Mesothelial cell of epicardium (in vitro differentiated cells): Measurements from ENCODE around the gene GMDS. TPM values are rescaled to one million over a fixed set of nuclear protein-coding genes. Genes with fewer than 3 reads are reported as not detected.

Source experiments
- DNase-seq, 2 experiments: peaks; one replicate each; pipeline ENCODE4 v3.0.0; 2021; ENCODE audit warnings: low spot score in 2 of 2; ENCODE audit not compliant: unreplicated experiment in 2 of 2
- H3K27ac Mint-ChIP-seq: 2 replicates; pipeline ENCODE4 v1.8.0; 2021; ENCODE audit warnings: mixed read lengths
- H3K27me3 Mint-ChIP-seq: 2 replicates; pipeline ENCODE4 v1.8.0; 2021; ENCODE audit warnings: low read depth, mixed read lengths
- H3K36me3 Mint-ChIP-seq: 2 replicates; pipeline ENCODE4 v1.8.0; 2021; ENCODE audit warnings: mixed read lengths
- H3K4me1 Mint-ChIP-seq: 2 replicates; pipeline ENCODE4 v1.8.0; 2021; ENCODE audit warnings: mixed read lengths
- H3K4me3 Mint-ChIP-seq: 2 replicates; pipeline ENCODE4 v1.8.0; 2021; ENCODE audit warnings: mild to moderate bottlenecking, moderate library complexity, mixed read lengths
- H3K9me3 Mint-ChIP-seq: 2 replicates; pipeline ENCODE4 v1.8.0; 2021; ENCODE audit warnings: mixed read lengths
- total RNA-seq: library from RNA; stranded (reverse); gene quantifications from 3 replicates; pipeline ENCODE4 v1.2.1, GENCODE V29; 2021
- TF ChIP-seq, protein P1 (sequence below): fragments of 200-600 bp; sonication (generic); IDR thresholded peaks from one replicate; pipeline ENCODE4 v1.5.0; 2021; ENCODE audit warnings: antibody characterized with exemption; ENCODE audit not compliant: unreplicated experiment

Gene GMDS
- total RNA-seq, 1 donor from 2014 or later: 39.9 TPM

DNA sequence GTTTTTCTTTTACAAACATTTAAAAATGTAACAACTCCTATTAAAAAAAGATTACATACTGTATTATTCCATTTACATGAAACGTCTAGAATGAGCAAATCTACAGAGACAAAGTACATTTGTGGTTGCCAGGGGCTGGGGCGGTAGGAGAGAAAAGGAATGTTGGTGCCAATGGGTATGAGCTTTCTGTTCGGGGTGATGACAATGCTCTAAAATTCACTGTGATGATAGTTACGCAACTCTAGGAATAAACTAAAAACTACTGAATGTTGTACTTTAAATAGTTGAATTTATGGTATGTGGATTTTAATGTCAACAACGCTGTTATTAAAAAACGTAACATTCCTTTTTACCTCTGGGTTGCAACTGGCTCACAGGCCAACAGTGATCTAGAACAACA, 211.1 kb downstream of the GMDS start:
- Mint-ChIP-seq H3K27ac (no peak overlapping the region), H3K9me3 (no peaks in the 10 kb centered on the region), H3K27me3 (peaks cover 9% of the 10 kb centered on the region), H3K36me3 (no peaks in the 10 kb centered on the region), H3K4me3 (no peak overlapping the region), H3K4me1 (peaks cover 43% of the 10 kb centered on the region)
- TF ChIP-seq, protein P1, sequence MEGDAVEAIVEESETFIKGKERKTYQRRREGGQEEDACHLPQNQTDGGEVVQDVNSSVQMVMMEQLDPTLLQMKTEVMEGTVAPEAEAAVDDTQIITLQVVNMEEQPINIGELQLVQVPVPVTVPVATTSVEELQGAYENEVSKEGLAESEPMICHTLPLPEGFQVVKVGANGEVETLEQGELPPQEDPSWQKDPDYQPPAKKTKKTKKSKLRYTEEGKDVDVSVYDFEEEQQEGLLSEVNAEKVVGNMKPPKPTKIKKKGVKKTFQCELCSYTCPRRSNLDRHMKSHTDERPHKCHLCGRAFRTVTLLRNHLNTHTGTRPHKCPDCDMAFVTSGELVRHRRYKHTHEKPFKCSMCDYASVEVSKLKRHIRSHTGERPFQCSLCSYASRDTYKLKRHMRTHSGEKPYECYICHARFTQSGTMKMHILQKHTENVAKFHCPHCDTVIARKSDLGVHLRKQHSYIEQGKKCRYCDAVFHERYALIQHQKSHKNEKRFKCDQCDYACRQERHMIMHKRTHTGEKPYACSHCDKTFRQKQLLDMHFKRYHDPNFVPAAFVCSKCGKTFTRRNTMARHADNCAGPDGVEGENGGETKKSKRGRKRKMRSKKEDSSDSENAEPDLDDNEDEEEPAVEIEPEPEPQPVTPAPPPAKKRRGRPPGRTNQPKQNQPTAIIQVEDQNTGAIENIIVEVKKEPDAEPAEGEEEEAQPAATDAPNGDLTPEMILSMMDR: no peak
- DNase-seq: no peak

GRCh38 chr6:2033544-2033943, 211.9 kb downstream of the GMDS start:
- Mint-ChIP-seq H3K27ac (no peak overlapping the region), H3K4me3 (no peak overlapping the region), H3K4me1 (peaks cover 43% of the 10 kb centered on the region), H3K27me3 (peaks cover 9% of the 10 kb centered on the region), H3K36me3 (no peaks in the 10 kb centered on the region), H3K9me3 (no peaks in the 10 kb centered on the region)
- TF ChIP-seq, protein P1: no peak
- no peak for DNase-seq

GRCh38 chr6:2030682-2031244, 214.6 kb downstream of the GMDS start:
- no peaks in the 10 kb centered on the region for H3K9me3 Mint-ChIP-seq
- TF ChIP-seq, protein P1: no peak
- H3K27me3 Mint-ChIP-seq: peaks cover 13% of the 10 kb centered on the region
- H3K4me1 Mint-ChIP-seq: peaks cover 28% of the 10 kb centered on the region
- DNase-seq: no peak
- H3K4me3 Mint-ChIP-seq: no peak overlapping the region
- H3K36me3 Mint-ChIP-seq: no peaks in the 10 kb centered on the region
- H3K27ac Mint-ChIP-seq: no peak overlapping the region

DNA sequence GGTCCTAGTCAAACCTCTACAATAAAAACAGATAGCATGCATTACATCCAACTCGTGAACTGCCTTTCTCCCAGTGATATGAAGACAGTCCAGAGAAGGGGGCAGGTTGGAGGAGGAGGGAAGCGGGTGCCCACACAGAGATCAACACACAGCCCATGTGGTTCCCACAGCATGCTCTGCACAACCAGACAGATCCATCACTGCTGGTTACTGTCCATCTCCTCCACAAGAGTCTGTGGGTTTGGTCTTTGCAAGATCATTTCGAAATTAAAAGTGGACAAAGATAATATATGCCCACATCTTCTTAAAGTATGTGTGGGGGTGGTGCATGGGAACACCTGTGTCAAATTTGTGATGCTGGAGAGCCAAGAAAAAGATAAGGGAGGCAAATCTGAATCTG, 215.5 kb downstream of the GMDS start:
- Mint-ChIP-seq H3K27ac (no peak overlapping the region), H3K36me3 (no peaks in the 10 kb centered on the region), H3K4me3 (no peak overlapping the region), H3K4me1 (peaks cover 24% of the 10 kb centered on the region), H3K9me3 (no peaks in the 10 kb centered on the region), H3K27me3 (peaks cover 13% of the 10 kb centered on the region)
- TF ChIP-seq, protein P1: no peak
- DNase-seq: no peak

DNA sequence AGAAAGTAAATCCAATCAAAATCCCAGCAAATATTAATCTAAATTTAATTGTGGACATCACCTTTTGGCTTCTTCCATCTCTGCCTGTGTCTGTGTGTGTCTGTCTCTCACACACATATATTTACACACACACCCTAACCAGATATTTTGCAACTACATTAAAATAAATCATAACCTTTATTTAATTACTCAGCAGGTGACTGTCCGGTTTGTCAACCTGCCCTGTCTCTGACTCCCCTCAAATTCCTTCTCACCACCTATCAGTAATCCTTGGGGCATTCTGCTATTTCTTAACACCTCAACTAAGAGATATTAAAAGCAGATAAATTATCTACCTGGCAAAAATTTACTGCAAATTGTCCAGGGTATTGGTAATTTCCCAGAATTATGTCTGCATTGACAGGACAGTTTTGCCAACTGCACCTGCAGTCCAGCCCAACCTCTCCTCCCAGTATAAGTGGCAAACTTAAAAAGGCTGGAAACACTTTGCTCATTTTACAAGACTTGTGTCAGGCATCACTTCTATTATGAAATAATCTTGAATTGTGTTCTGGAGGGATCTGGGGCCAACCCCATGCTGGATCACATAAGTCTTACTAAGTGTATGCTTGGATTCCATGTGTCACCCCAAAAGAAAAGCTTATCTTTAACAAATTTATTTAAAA, 216.1 kb downstream of the GMDS start:
- Mint-ChIP-seq H3K4me1 (peaks cover 27% of the 10 kb centered on the region), H3K9me3 (no peaks in the 10 kb centered on the region), H3K36me3 (no peaks in the 10 kb centered on the region), H3K27me3 (peaks cover 10% of the 10 kb centered on the region), H3K4me3 (no peak overlapping the region), H3K27ac (peak overlapping the region; percentile 20)
- no peak for DNase-seq
- TF ChIP-seq, protein P1: no peak
